ENCODE data around the gene SRSF8. TPM values are rescaled to one million over a fixed set of nuclear protein-coding genes. Genes with fewer than 3 reads are reported as not detected.
"Not testable (repeated sequence)": the region's sequence is repeated elsewhere in the genome, so short reads cannot be mapped to it uniquely, and the experiment has no call there.

SRSF8 gene
- total RNA-seq, 2 experiments from 2014 or later = 23.9 to 45.9 TPM

- Mint-ChIP-seq H3K27ac (no peak overlapping the region), H3K36me3 (peaks cover 35% of the 10 kb centered on the region), H3K4me1 (peaks cover 20% of the 10 kb centered on the region), H3K9me3 (ENCODE audit: low read depth) (no peaks in the 10 kb centered on the region), H3K27me3 (no peaks in the 10 kb centered on the region), H3K4me3 (no peak overlapping the region)
- CTCF ChIA-PET = interaction anchor here (1.5 to 16.1 kb wide), 3 partner anchors 30 to 47 kb away, joined by 3 to 321 read pairs (median 4); partner anchors contain the start of gene SRSF8
- DNase-seq = no peak
- ATAC-seq = no peak
Measured at GRCh38 chr11:95104856-95105255, 38.1 kb downstream of the SRSF8 start.

- CTCF ChIA-PET = interaction anchor here (1.5 to 1.8 kb wide), 2 partner anchors 14 to 41 kb away, joined by 3 to 6 read pairs; no protein-coding TSS in a partner anchor
- Mint-ChIP-seq H3K27ac (no peak overlapping the region), H3K9me3 (ENCODE audit: low read depth) (no peaks in the 10 kb centered on the region), H3K4me1 (peaks cover 2% of the 10 kb centered on the region), H3K36me3 (peaks cover 40% of the 10 kb centered on the region), H3K4me3 (no peak overlapping the region), H3K27me3 (no peaks in the 10 kb centered on the region)
- ATAC-seq (no peak), DNase-seq (no peak)
Measured at GRCh38 chr11:95108159-95108611, 41.5 kb downstream of the SRSF8 start.

GRCh38 chr11:95108671-95109551, 42.2 kb downstream of the SRSF8 start:
- CTCF ChIA-PET = interaction anchor here (1.8 kb wide), 1 partner anchor 15 kb away, joined by 6 read pairs; no protein-coding TSS in a partner anchor

GRCh38 chr11:95111471-95111870, 44.8 kb downstream of the SRSF8 start:
- ATAC-seq; H3K27me3 Mint-ChIP-seq; H3K27ac Mint-ChIP-seq; H3K4me3 Mint-ChIP-seq; DNase-seq; H3K9me3 Mint-ChIP-seq (ENCODE audit: low read depth); H3K4me1 Mint-ChIP-seq: not testable (repeated sequence)
- CTCF ChIA-PET = interaction anchor here (1.3 kb wide), 1 partner anchor 18 kb away, joined by 3 read pairs; no protein-coding TSS in a partner anchor
- H3K36me3 Mint-ChIP-seq = peaks cover 48% of the 10 kb centered on the region

More at GRCh38 chr11:95108671-95109551, 42.2 kb downstream of the SRSF8 start:
- Mint-ChIP-seq H3K4me3 (no peak overlapping the region), H3K36me3 (peaks cover 47% of the 10 kb centered on the region), H3K27me3 (no peaks in the 10 kb centered on the region), H3K27ac (no peak overlapping the region), H3K9me3 (ENCODE audit: low read depth) (no peaks in the 10 kb centered on the region), H3K4me1 (peaks cover 5% of the 10 kb centered on the region)
- ATAC-seq (no peak), DNase-seq (no peak)

- Mint-ChIP-seq H3K27ac (no peak overlapping the region), H3K9me3 (ENCODE audit: low read depth) (no peaks in the 10 kb centered on the region), H3K27me3 (no peaks in the 10 kb centered on the region), H3K4me3 (no peak overlapping the region), H3K4me1 (peaks cover 5% of the 10 kb centered on the region), H3K36me3 (peaks cover 48% of the 10 kb centered on the region)
- ATAC-seq (no peak), DNase-seq (no peak)
- CTCF ChIA-PET = interaction anchor here (1.3 kb wide), 1 partner anchor 19 kb away, joined by 3 read pairs; no protein-coding TSS in a partner anchor
Measured at GRCh38 chr11:95111923-95112540, 45.3 kb downstream of the SRSF8 start.

- CTCF ChIA-PET = no interaction called here
- H3K4me3 Mint-ChIP-seq = no peak overlapping the region
- no peaks in the 10 kb centered on the region for H3K27me3 Mint-ChIP-seq
- peaks cover 30% of the 10 kb centered on the region for H3K4me1 Mint-ChIP-seq
- no peak overlapping the region for H3K27ac Mint-ChIP-seq
- peaks cover 35% of the 10 kb centered on the region for H3K36me3 Mint-ChIP-seq
- H3K9me3 Mint-ChIP-seq (ENCODE audit: low read depth) = no peaks in the 10 kb centered on the region
- no peak for DNase-seq
- no peak for ATAC-seq
Measured at GRCh38 chr11:95115597-95115996, 48.9 kb downstream of the SRSF8 start.

GRCh38 chr11:95119361-95120060, 52.8 kb downstream of the SRSF8 start:
- CTCF ChIA-PET = interaction anchor here (1.2 kb wide), 1 partner anchor 31 kb away, joined by 4 read pairs; no protein-coding TSS in a partner anchor

More at GRCh38 chr11:95119361-95120060, 52.8 kb downstream of the SRSF8 start:
- ATAC-seq (peak; percentile 16), DNase-seq (no peak)
- Mint-ChIP-seq H3K9me3 (ENCODE audit: low read depth) (no peaks in the 10 kb centered on the region), H3K36me3 (peaks cover 20% of the 10 kb centered on the region), H3K4me3 (no peak overlapping the region), H3K27me3 (no peaks in the 10 kb centered on the region), H3K4me1 (peaks cover 29% of the 10 kb centered on the region), H3K27ac (no peak overlapping the region)

Other genes starting within 250 kb of the SRSF8 start
- 10 to 100 TPM; 81.6 to 89.1 TPM for gene CWC15, start 93.4 kb upstream of the SRSF8 start, total RNA-seq
- 1 to 10 TPM; 1.3 to 1.4 TPM for gene KDM4D, start 93.2 kb upstream of the SRSF8 start, total RNA-seq
- gene KDM4E, start 41.7 kb upstream of the SRSF8 start, total RNA-seq = not detected
- not detected for gene KDM4F, start 17.5 kb upstream of the SRSF8 start, total RNA-seq
- 10 to 100 TPM; 37.1 to 40.5 TPM for gene ENDOD1, start 22.9 kb downstream of the SRSF8 start, total RNA-seq
- gene SESN3, start 164.3 kb downstream of the SRSF8 start, total RNA-seq = 10 to 100 TPM in 1 of 2 experiments, 1 to 10 TPM in 1; 9.3 to 24.3 TPM